ENCODE data around the gene TLCD5.

GRCh38 chr11:120298461-120298860, 26.6 kb upstream of the TLCD5 start:
- TF ChIP-seq SUZ12 (IDR thresholded peaks at IDR 0.05; ENCODE audit: extremely low read depth, insufficient read depth, insufficient read length) (no peak), YY1 (IDR thresholded peaks at IDR 0.05; ENCODE audit: insufficient read depth, insufficient read length) (no peak)

Data from NT2/D1 (cell line).